NCI-H748 treated with DMSO at 0.1 percent for 48 hours (cell line): ENCODE data around the gene CTSZ.

Source experiments
- DNase-seq: peaks from one replicate; lab custom pipeline; 2025; lab: John Stamatoyannopoulos, UW

CTSZ gene

GRCh38 chr20:59031564-59032022 is 24.5 kb upstream of the CTSZ start:
- DNase-seq, result no peak

GRCh38 chr20:59030911-59031563 is 24.0 kb upstream of the CTSZ start:
- DNase-seq, result no peak

- no peak for DNase-seq
Measured at GRCh38 chr20:59028812-59029211, 21.8 kb upstream of the CTSZ start.

GRCh38 chr20:59027741-59028320 is 20.8 kb upstream of the CTSZ start:
- DNase-seq, result no peak

- no peak for DNase-seq
Measured at GRCh38 chr20:59026904-59027740, 20.1 kb upstream of the CTSZ start.

- DNase-seq, result no peak
Measured at GRCh38 chr20:59025511-59025910, 18.5 kb upstream of the CTSZ start.

- DNase-seq, result no peak
Measured at GRCh38 chr20:59025086-59025485, 18.0 kb upstream of the CTSZ start.

GRCh38 chr20:59024111-59024530 is 17.1 kb upstream of the CTSZ start:
- DNase-seq, result no peak

- no peak for DNase-seq
Measured at GRCh38 chr20:59023616-59024015, 16.6 kb upstream of the CTSZ start.

- no peak for DNase-seq
Measured at GRCh38 chr20:59022754-59023153, 15.7 kb upstream of the CTSZ start.

- DNase-seq, result no peak
Measured at GRCh38 chr20:59020938-59021551, 14.0 kb upstream of the CTSZ start.

GRCh38 chr20:59019217-59019616 is 12.2 kb upstream of the CTSZ start, which contains the start of gene TUBB1:
Gene TUBB1 (plus strand): TSS chr20:59019429. CDS start chr20:59019523, 94 bp downstream.
- no peak for DNase-seq

GRCh38 chr20:59018817-59019216 is 11.8 kb upstream of the CTSZ start:
- DNase-seq, result no peak

GRCh38 chr20:59017493-59018231 is 10.6 kb upstream of the CTSZ start:
- DNase-seq, result no peak

- DNase-seq, result no peak
Measured at GRCh38 chr20:59016795-59017492, 9.9 kb upstream of the CTSZ start.

GRCh38 chr20:59015812-59016711 is 9.0 kb upstream of the CTSZ start:
- DNase-seq, result no peak

- DNase-seq, result no peak
Measured at GRCh38 chr20:59015411-59015810, 8.4 kb upstream of the CTSZ start.

- no peak for DNase-seq
Measured at GRCh38 chr20:59014680-59015389, 7.8 kb upstream of the CTSZ start.

- DNase-seq, result no peak
Measured at GRCh38 chr20:59013959-59014608, 7.0 kb upstream of the CTSZ start.
